IPS-20b (cell line): ENCODE measurements around the gene SPNS1.
A peak's percentile ranks its signal among the peaks of the same experiment; 100 is the strongest.
"Not testable (repeated sequence)": the region's sequence is repeated elsewhere in the genome, so short reads cannot be mapped to it uniquely, and the experiment has no call there.

ENCODE experiments used
- H3K27ac ChIP-seq: one replicate; pipeline ENCODE4 v1.5.1; 2013; ENCODE audit warnings: low read length
- H3K27me3 ChIP-seq: 2 replicates; pipeline ENCODE4 v1.6.1; 2013; ENCODE audit warnings: mild to moderate bottlenecking, low read length, inconsistent platforms; ENCODE audit not compliant: insufficient read depth
- H3K36me3 ChIP-seq: 2 replicates; pipeline ENCODE4 v1.6.1; 2013; ENCODE audit warnings: low read depth, mild to moderate bottlenecking, inconsistent platforms, low read length, moderate library complexity; ENCODE audit not compliant: insufficient read depth
- H3K4me1 ChIP-seq: 2 replicates; pipeline ENCODE4 v1.6.1; 2013; ENCODE audit warnings: mild to moderate bottlenecking, control low read depth, inconsistent platforms, low read length, moderate library complexity; ENCODE audit not compliant: insufficient read depth
- H3K4me3 ChIP-seq: 2 replicates; pipeline ENCODE4 v1.5.1; 2013; ENCODE audit warnings: mild to moderate bottlenecking, low read length, inconsistent platforms
- H3K9ac ChIP-seq: 2 replicates; pipeline ENCODE4 v1.6.1; 2013; ENCODE audit warnings: low read depth, mild to moderate bottlenecking, inconsistent platforms, low read length, moderate library complexity
- H3K9me3 ChIP-seq: 2 replicates; pipeline ENCODE4 v1.6.1; 2013; ENCODE audit warnings: mild to moderate bottlenecking, low read depth, low read length, inconsistent platforms; ENCODE audit not compliant: insufficient read depth

Gene SPNS1

DNA sequence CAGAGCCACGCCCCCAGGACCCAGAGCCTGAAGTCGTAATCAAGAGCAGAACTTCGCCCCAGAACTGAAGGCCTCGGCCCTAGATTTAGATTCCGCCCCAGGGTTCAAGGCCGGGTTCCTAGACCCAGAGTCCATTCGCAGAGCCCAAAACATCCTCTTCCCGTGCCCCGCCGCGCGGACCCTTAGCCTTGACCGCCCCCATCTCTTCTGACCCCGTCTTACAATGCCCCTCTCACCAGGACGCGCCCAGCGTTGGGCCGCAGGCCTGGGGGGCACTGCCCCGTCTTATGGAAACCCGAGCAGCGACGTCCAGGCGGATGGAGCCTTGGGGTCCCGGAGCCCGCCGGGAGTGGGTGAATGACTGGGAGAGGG lies 37.8 kb upstream of the SPNS1 start:
- Histone ChIP-seq H3K9me3 (no peaks in the 10 kb centered on the region), H3K27ac (no peak overlapping the region), H3K9ac (no peak overlapping the region), H3K4me3 (no peak overlapping the region), H3K36me3 (no peaks in the 10 kb centered on the region), H3K4me1 (no peaks in the 10 kb centered on the region), H3K27me3 (no peaks in the 10 kb centered on the region)

- H3K27me3 ChIP-seq: no peaks in the 10 kb centered on the region
- no peaks in the 10 kb centered on the region for H3K4me1 ChIP-seq
- H3K27ac ChIP-seq: no peak overlapping the region
- no peaks in the 10 kb centered on the region for H3K9me3 ChIP-seq
- no peak overlapping the region for H3K4me3 ChIP-seq
- H3K36me3 ChIP-seq: no peaks in the 10 kb centered on the region
- H3K9ac ChIP-seq: no peak overlapping the region
Measured at GRCh38 chr16:28937222-28937876, 37.2 kb upstream of the SPNS1 start.

GRCh38 chr16:28938721-28939120 lies 35.9 kb upstream of the SPNS1 start:
- Histone ChIP-seq H3K4me3 (no peak overlapping the region), H3K9ac (no peak overlapping the region), H3K9me3 (no peaks in the 10 kb centered on the region), H3K27me3 (no peaks in the 10 kb centered on the region), H3K4me1 (no peaks in the 10 kb centered on the region), H3K36me3 (no peaks in the 10 kb centered on the region), H3K27ac (no peak overlapping the region)

- not testable (repeated sequence) for H3K27ac ChIP-seq, H3K36me3 ChIP-seq, H3K9ac ChIP-seq, H3K4me1 ChIP-seq, H3K27me3 ChIP-seq, H3K9me3 ChIP-seq, H3K4me3 ChIP-seq
Measured at GRCh38 chr16:28939825-28940224, 34.8 kb upstream of the SPNS1 start.

DNA sequence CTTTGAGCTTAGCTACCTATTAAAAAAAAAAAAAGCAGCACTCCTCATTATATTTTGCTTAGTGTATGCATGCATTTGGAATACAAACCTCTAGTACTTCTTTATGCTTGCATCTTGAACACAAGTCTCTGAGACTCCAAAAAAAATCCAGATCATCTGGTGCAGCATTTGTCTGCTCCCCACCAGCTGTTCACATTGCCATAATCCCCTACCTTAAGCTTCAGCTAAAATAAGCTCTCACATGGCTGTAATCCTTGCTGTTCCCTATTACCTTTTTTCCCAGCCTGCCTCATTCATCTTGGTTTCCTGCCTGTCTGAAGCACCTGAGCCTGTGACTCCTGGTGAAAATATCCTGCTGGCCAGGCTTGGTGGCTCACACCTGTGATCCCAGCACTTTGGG lies 31.3 kb upstream of the SPNS1 start:
- no peaks in the 10 kb centered on the region for H3K27me3 ChIP-seq
- no peaks in the 10 kb centered on the region for H3K9me3 ChIP-seq
- no peak overlapping the region for H3K9ac ChIP-seq
- no peaks in the 10 kb centered on the region for H3K36me3 ChIP-seq
- H3K27ac ChIP-seq: no peak overlapping the region
- H3K4me3 ChIP-seq: no peak overlapping the region
- H3K4me1 ChIP-seq: no peaks in the 10 kb centered on the region

GRCh38 chr16:28946681-28947080 lies 27.9 kb upstream of the SPNS1 start:
- Histone ChIP-seq H3K9me3 (no peaks in the 10 kb centered on the region), H3K4me1 (no peaks in the 10 kb centered on the region), H3K4me3 (no peak overlapping the region), H3K36me3 (no peaks in the 10 kb centered on the region), H3K27me3 (no peaks in the 10 kb centered on the region), H3K9ac (no peak overlapping the region), H3K27ac (no peak overlapping the region)

DNA sequence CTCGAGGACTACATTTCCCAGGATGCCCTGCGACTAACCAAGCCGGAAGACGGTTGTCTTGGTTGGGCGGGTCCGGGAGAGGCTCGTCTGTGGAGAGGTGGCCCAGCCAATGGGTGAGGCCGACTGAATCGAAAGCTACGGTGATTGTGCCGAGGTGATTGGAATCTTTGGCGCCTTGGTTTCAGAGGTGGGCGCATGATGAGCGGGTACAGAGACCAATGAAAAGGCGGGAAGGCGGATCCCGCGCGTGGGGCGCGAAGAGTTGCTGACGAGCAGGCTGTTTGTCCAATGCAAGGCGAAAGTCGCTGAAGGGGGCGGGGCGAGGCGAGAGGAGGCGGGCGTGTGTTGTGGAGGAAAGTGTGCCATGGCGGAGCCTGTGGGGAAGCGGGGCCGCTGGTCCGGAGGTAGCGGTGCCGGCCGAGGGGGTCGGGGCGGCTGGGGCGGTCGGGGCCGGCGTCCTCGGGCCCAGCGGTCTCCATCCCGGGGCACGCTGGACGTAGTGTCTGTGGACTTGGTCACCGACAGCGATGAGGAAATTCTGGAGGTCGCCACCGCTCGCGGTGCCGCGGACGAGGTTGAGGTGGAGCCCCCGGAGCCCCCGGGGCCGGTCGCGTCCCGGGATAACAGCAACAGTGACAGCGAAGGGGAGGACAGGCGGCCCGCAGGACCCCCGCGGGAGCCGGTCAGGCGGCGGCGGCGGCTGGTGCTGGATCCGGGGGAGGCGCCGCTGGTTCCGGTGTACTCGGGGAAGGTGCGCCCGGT lies 23.7 kb upstream of the SPNS1 start, which contains the start of gene NFATC2IP:
Gene NFATC2IP, plus strand, starts transcription at position 290 of the 762 bp plus-strand sequence. Its CDS starts 75 bp downstream, at position 365.
- Histone ChIP-seq H3K4me1 (no peaks in the 10 kb centered on the region), H3K36me3 (peaks cover 39% of the 10 kb centered on the region), H3K27ac (no peak within 1 kb of the TSS), H3K27me3 (no peaks in the 10 kb centered on the region), H3K9me3 (no peaks in the 10 kb centered on the region), H3K4me3 (peak within 1 kb of the TSS; percentile 93), H3K9ac (peak within 1 kb of the TSS; percentile 95)

GRCh38 chr16:28951410-28951943 lies 23.1 kb upstream of the SPNS1 start:
- no peaks in the 10 kb centered on the region for H3K27me3 ChIP-seq
- no peaks in the 10 kb centered on the region for H3K9me3 ChIP-seq
- no peak overlapping the region for H3K27ac ChIP-seq
- H3K4me1 ChIP-seq: no peaks in the 10 kb centered on the region
- peak overlapping the region; percentile 93 for H3K4me3 ChIP-seq
- H3K9ac ChIP-seq: peak overlapping the region; percentile 95
- H3K36me3 ChIP-seq: peaks cover 46% of the 10 kb centered on the region

DNA sequence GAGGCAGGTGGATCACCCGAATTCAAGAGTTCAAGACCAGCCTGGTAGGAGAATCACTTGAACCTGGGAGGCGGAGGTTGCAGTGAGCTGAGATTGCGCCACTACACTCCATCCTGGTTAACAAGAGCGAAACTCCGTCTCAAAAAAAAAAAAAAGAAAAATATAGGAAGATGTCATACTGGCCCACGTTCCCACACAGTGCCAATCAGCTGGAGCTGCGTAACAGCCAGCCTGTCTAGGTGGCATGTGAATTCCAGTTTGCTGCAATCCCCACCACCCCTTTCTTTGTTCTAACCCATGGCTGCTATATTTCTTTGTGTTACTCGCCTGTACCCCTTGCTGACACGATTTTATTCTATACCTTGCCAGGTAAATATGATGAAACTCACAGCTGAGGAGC lies 16.4 kb upstream of the SPNS1 start:
- H3K4me1 ChIP-seq: no peaks in the 10 kb centered on the region
- no peak overlapping the region for H3K27ac ChIP-seq
- H3K4me3 ChIP-seq: no peak overlapping the region
- no peaks in the 10 kb centered on the region for H3K9me3 ChIP-seq
- H3K27me3 ChIP-seq: no peaks in the 10 kb centered on the region
- H3K36me3 ChIP-seq: peaks cover 90% of the 10 kb centered on the region
- H3K9ac ChIP-seq: no peak overlapping the region

- Histone ChIP-seq H3K4me3 (no peak overlapping the region), H3K27ac (no peak overlapping the region), H3K36me3 (peaks cover 90% of the 10 kb centered on the region), H3K9ac (no peak overlapping the region), H3K9me3 (no peaks in the 10 kb centered on the region), H3K4me1 (no peaks in the 10 kb centered on the region), H3K27me3 (no peaks in the 10 kb centered on the region)
Measured at GRCh38 chr16:28958836-28959235, 15.7 kb upstream of the SPNS1 start.

- Histone ChIP-seq H3K4me1 (no peaks in the 10 kb centered on the region), H3K9ac (no peak overlapping the region), H3K9me3 (no peaks in the 10 kb centered on the region), H3K27ac (no peak overlapping the region), H3K36me3 (peaks cover 57% of the 10 kb centered on the region), H3K4me3 (no peak overlapping the region), H3K27me3 (no peaks in the 10 kb centered on the region)
Measured at GRCh38 chr16:28964072-28964471, 10.5 kb upstream of the SPNS1 start.

DNA sequence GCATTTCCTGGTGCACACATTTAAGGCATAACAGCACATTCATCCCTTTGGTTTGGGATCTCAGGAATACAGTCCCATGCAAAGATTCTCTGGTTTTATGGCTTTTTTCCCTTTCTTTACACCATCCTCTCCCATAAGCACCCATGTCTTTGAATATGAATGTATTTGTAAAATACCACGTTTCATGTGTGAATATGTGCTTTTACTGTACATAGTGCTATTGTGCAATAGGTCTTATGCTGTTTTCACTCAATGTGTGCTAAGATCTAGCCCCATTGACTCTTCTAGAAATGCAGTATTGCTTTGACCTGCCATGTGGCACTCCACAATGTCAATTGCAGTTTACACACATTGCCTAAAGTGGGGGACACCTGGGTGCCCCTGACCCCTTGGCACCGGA lies 10.1 kb upstream of the SPNS1 start:
- no peaks in the 10 kb centered on the region for H3K27me3 ChIP-seq
- no peak overlapping the region for H3K9ac ChIP-seq
- no peak overlapping the region for H3K27ac ChIP-seq
- no peaks in the 10 kb centered on the region for H3K9me3 ChIP-seq
- no peak overlapping the region for H3K4me3 ChIP-seq
- H3K36me3 ChIP-seq: peaks cover 53% of the 10 kb centered on the region
- no peaks in the 10 kb centered on the region for H3K4me1 ChIP-seq
